Stomach (tissue), 9 donors: Measurements from ENCODE around the gene ZFHX2. TPM values are rescaled to one million over a fixed set of nuclear protein-coding genes. Genes with fewer than 3 reads are reported as not detected.

ENCODE experiments used
- DNase-seq, 2 donors: peaks; one replicate each; pipeline versions ENCODE4 v3.0.0 to v3.0.0-alpha.2; 2013 to 2019
- H3K27ac ChIP-seq, 5 donors: fragments of 200-600 bp in 4 of 5; sonication (generic) in 4 of 5; one replicate each; pipeline ENCODE4 v1.5.1; 2013 to 2019; ENCODE audit warnings: mild to moderate bottlenecking in 1 of 5, moderate library complexity in 1 of 5
- H3K27me3 ChIP-seq, 3 donors: fragments of 200-600 bp; sonication (generic); one replicate each; pipeline ENCODE4 v1.5.1; 2017 to 2019; ENCODE audit warnings: mixed run types in 1 of 3
- H3K36me3 ChIP-seq, 4 donors: fragments of 200-600 bp; sonication (generic); 1 replicate in 3 of 4; 2 replicates in 1 of 4; pipeline ENCODE4 v1.5.1; 2016 to 2019
- H3K4me1 ChIP-seq, 4 donors: fragments of 200-600 bp; sonication (generic); one replicate each; pipeline ENCODE4 v1.5.1; 2016 to 2019
- H3K4me3 ChIP-seq, 4 donors: fragments of 200-600 bp; sonication (generic) in 3 of 4; one replicate each; pipeline ENCODE4 v1.5.1; 2016 to 2019; ENCODE audit warnings: mild to moderate bottlenecking in 1 of 4
- H3K9me3 ChIP-seq, 4 donors: fragments of 200-600 bp; sonication (generic); one replicate each; pipeline ENCODE4 v1.5.1; 2016 to 2019
- CTCF ChIP-seq, 7 experiments: fragments of 450-650 bp in 4 of 7; fragments of 200-600 bp in 3 of 7; sonication (generic) in 3 of 7; IDR thresholded peaks; one replicate each; pipeline ENCODE4 v1.5.1; 2016 to 2019; ENCODE audit warnings: antibody characterized with exemption in 7 of 7, control low read depth in 2 of 7, mild to moderate bottlenecking in 1 of 7
- EP300 ChIP-seq: sonication (generic); formaldehyde crosslinking; IDR thresholded peaks from one replicate; pipeline ENCODE4 v1.6.1; 2017; ENCODE audit warnings: antibody characterized with exemption
- POLR2A ChIP-seq, 4 donors: fragments of 450-650 bp; IDR thresholded peaks; one replicate each; pipeline ENCODE4 v1.6.1; 2016; ENCODE audit warnings: antibody characterized with exemption in 4 of 4, control low read depth in 2 of 4, mild to moderate bottlenecking in 1 of 4, moderate library complexity in 1 of 4
- POLR2AphosphoS5 ChIP-seq, 3 donors: sonication (generic); formaldehyde crosslinking; IDR thresholded peaks; one replicate each; pipeline ENCODE4 v1.6.1; 2016; ENCODE audit warnings: antibody characterized with exemption in 3 of 3
- WGBS, 5 donors: extraction: QIAGEN DNeasy Blood & Tissue Kit in 3 of 5; methylation state at CpG; one replicate each; pipeline versions ENCODE4 v1.1.5 to v1.1.7; 2013 to 2018; 5-methylcytosine and 5-hydroxymethylcytosine counted together
- intact Hi-C: fragments of 100-400 bp; cut with DNase I; formaldehyde crosslinking; loops from one replicate; pipeline ENCODE4 v1.15.1; 2023; ENCODE audit warnings: low total_unique reads
- polyA plus RNA-seq, 3 donors: library from polyadenylated mRNA; stranded (reverse); fragments of 200-250 nt; gene quantifications; one replicate each; pipeline ENCODE4 v1.2.3, GENCODE V29; 2013
- total RNA-seq, 5 donors: library from RNA; depleted of rRNA; stranded (reverse); fragments of >200 nt; gene quantifications; one replicate each; pipeline versions ENCODE4 v1.1.0 to v1.2.3, GENCODE V29; 2014 to 2016
- donor health status: healthy with polysubstance abuse.
- donor health status: Bipolar disorder and iron deficiency.
- donor health status: healthy.

Gene ZFHX2
- total and polyA plus RNA-seq, 8 donors: under 0.01 to 2.9 (median 0.68) TPM; not detected in 1

GRCh38 chr14:23470947-23471346 lies 80.6 kb downstream of the ZFHX2 start:
- intact Hi-C loops: no loop called here
- WGBS, 5 donors: 80 to 93% (median 88%) methylated on average over 1 of the region's 1 CpG

More at GRCh38 chr14:23470947-23471346, 80.6 kb downstream of the ZFHX2 start:
- peaks cover 11 to 20% (median 11%) of the 10 kb centered on the region in 4 donors for H3K4me1 ChIP-seq
- H3K36me3 ChIP-seq: peaks cover 43 to 54% (median 52%) of the 10 kb centered on the region in 4 donors
- H3K27me3 ChIP-seq: no peaks in the 10 kb centered on the region
- no peak overlapping the region for H3K27ac ChIP-seq
- no peak overlapping the region for H3K4me3 ChIP-seq
- DNase-seq: no peak
- TF ChIP-seq CTCF (IDR thresholded peaks at IDR 0.05): no peak
- no peak for TF ChIP-seq EP300
- TF ChIP-seq POLR2AphosphoS5 (IDR thresholded peaks at IDR 0.05): no peak
- TF ChIP-seq POLR2A (IDR thresholded peaks at IDR 0.05): no peak
- no peaks in the 10 kb centered on the region for H3K9me3 ChIP-seq

Other genes starting within 250 kb of the ZFHX2 start
- 10 to 100 TPM in 1 of 5 donors, 1 to 10 TPM in 4; 1.7 to 17.0 (median 6.8) TPM for gene PPP1R3E, start 248.9 kb downstream of the ZFHX2 start, total RNA-seq
- gene PPP1R3E, start 248.9 kb downstream of the ZFHX2 start, polyA plus RNA-seq: 10 to 100 TPM; 13.5 to 17.6 (median 16.4) TPM
- gene BCL2L2, start 244.9 kb downstream of the ZFHX2 start, total RNA-seq: 10 to 100 TPM; 14.0 to 47.5 (median 39.8) TPM
- 10 to 100 TPM; 28.1 to 84.1 (median 48.4) TPM for gene BCL2L2, start 244.9 kb downstream of the ZFHX2 start, polyA plus RNA-seq
- gene PABPN1, start 230.3 kb downstream of the ZFHX2 start, total RNA-seq: 100 to 1,000 TPM in 2 of 5 donors, 10 to 100 TPM in 3; 24.5 to 152 (median 70.5) TPM
- gene PABPN1, start 230.3 kb downstream of the ZFHX2 start, polyA plus RNA-seq: 100 to 1,000 TPM; 131 to 190 (median 147) TPM
- gene SLC22A17, start 198.9 kb downstream of the ZFHX2 start, total RNA-seq: 10 to 100 TPM; 14.1 to 33.3 (median 22.3) TPM
- gene SLC22A17, start 198.9 kb downstream of the ZFHX2 start, polyA plus RNA-seq: 10 to 100 TPM in 2 of 3 donors, 1 to 10 TPM in 1; 7.0 to 18.3 (median 12.5) TPM
- gene EFS, start 186.6 kb downstream of the ZFHX2 start, total RNA-seq: 1 to 10 TPM; 3.1 to 9.6 (median 5.5) TPM
- gene EFS, start 186.6 kb downstream of the ZFHX2 start, polyA plus RNA-seq: 10 to 100 TPM in 1 of 3 donors, 1 to 10 TPM in 2; 3.4 to 20.6 (median 6.8) TPM
- gene IL25, start 179.0 kb downstream of the ZFHX2 start, total RNA-seq: not detected
- gene IL25, start 179.0 kb downstream of the ZFHX2 start, polyA plus RNA-seq: not detected
- 1 to 10 TPM in 1 of 5 donors, not detected in 4; 1.3 TPM for gene CMTM5, start 174.7 kb downstream of the ZFHX2 start, total RNA-seq
- 1 to 10 TPM in 1 of 3 donors, under 1 TPM in 2; 0.61 to 1.3 (median 0.87) TPM for gene CMTM5, start 174.7 kb downstream of the ZFHX2 start, polyA plus RNA-seq
- under 1 TPM in 1 of 5 donors, not detected in 4; 0.37 TPM for gene MYH6, start 143.5 kb downstream of the ZFHX2 start, total RNA-seq
- gene MYH6, start 143.5 kb downstream of the ZFHX2 start, polyA plus RNA-seq: 1 to 10 TPM in 2 of 3 donors, under 1 TPM in 1; 0.50 to 3.2 (median 1.4) TPM
- gene MYH7, start 116.1 kb downstream of the ZFHX2 start, total RNA-seq: under 1 TPM in 1 of 5 donors, not detected in 4; 0.73 TPM
- gene MYH7, start 116.1 kb downstream of the ZFHX2 start, polyA plus RNA-seq: 1 to 10 TPM in 2 of 3 donors, under 1 TPM in 1; 0.23 to 4.9 (median 4.0) TPM
- 10 to 100 TPM in 4 of 5 donors, 1 to 10 TPM in 1; 3.5 to 72.7 (median 20.3) TPM for gene NGDN, start 82.1 kb downstream of the ZFHX2 start, total RNA-seq
- gene NGDN, start 82.1 kb downstream of the ZFHX2 start, polyA plus RNA-seq: 10 to 100 TPM; 27.6 to 38.5 (median 35.7) TPM
- 100 to 1,000 TPM in 1 of 5 donors, 10 to 100 TPM in 3, 1 to 10 TPM in 1; 8.5 to 170 (median 20.6) TPM for gene THTPA, start 4.5 kb upstream of the ZFHX2 start, total RNA-seq
- gene THTPA, start 4.5 kb upstream of the ZFHX2 start, polyA plus RNA-seq: 10 to 100 TPM in 2 of 3 donors, 1 to 10 TPM in 1; 8.6 to 16.7 (median 15.9) TPM
- gene AP1G2, start 16.0 kb upstream of the ZFHX2 start, total RNA-seq: 100 to 1,000 TPM in 4 of 5 donors, 10 to 100 TPM in 1; 39.1 to 531 (median 212) TPM
- gene AP1G2, start 16.0 kb upstream of the ZFHX2 start, polyA plus RNA-seq: 100 to 1,000 TPM in 2 of 3 donors, 10 to 100 TPM in 1; 85.9 to 214 (median 113) TPM
- gene JPH4, start 27.0 kb upstream of the ZFHX2 start, total RNA-seq: 1 to 10 TPM in 1 of 5 donors, under 1 TPM in 2, not detected in 2; 0.43 to 1.1 (median 0.58) TPM
- gene JPH4, start 27.0 kb upstream of the ZFHX2 start, polyA plus RNA-seq: under 1 TPM; 0.15 to 0.50 (median 0.30) TPM
- 10 to 100 TPM in 1 of 5 donors, 1 to 10 TPM in 1, not detected in 3; 4.6 to 19.6 TPM for gene DHRS2, start 84.6 kb upstream of the ZFHX2 start, total RNA-seq
- 1 to 10 TPM; 3.7 to 9.7 (median 6.7) TPM for gene DHRS2, start 84.6 kb upstream of the ZFHX2 start, polyA plus RNA-seq